ENCODE measurements around the gene CYP1B1. TPM values are rescaled to one million over a fixed set of nuclear protein-coding genes. Genes with fewer than 3 reads are reported as not detected.
A peak's percentile ranks its signal among the peaks of the same experiment; 100 is the strongest.

The CYP1B1 gene
- polyA plus RNA-seq, 1 donor (not counting 4 experiments of a cell fraction or from before 2014, with no cell fraction given), result 1.6 TPM

DNA sequence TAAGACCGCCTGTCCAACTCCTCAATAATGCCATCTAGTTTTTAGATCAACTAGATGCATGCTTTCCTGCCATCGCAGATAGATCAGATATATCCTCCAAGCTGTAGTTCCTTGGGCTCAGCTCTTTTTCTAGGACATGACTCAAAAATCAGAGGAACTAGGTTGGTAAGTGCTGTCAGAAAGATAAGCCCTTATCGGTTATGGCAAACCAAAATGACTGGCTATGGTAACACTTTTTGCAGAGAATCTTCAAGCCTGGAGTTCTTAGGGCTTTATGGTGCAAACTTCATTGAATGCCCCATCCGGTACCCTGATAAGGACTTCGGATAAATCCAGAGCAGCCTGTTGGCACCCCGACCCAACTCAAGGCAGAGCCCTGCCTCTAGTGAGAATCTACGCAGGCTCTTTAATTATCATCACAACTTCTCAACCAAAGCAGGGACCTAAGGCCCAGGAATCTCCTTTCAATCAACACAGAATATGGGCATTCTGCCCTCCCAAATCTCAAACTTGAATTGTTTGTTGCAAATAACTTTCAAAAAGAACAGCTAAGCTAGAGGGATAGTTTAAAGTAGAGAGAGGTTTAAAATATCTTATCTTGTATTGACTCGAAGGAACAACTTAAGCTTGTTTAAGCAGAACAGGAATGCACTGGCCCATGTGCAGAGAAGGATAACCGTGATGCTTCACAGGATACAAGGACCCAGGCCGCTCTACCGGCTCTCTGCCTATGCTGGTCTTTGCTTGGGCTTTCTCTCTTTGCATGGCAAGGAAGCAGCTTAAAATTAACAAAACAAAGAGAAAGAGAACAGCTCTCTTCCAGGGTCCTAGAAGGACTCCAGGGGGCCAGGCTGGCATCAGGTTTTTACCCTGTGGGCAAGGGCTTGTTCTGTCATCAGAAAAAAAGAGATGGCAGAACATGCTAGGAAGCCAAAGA, 3.4 kb upstream of the CYP1B1 start:
- Histone ChIP-seq H3K4me2 (ENCODE audit: control insufficient read depth, extremely low read depth, insufficient read depth, low read depth, low read length) (no peak overlapping the region), H3K9ac (ENCODE audit: control insufficient read depth, extremely low read depth, insufficient read depth, low read length) (no peak overlapping the region), H3K9me1 (ENCODE audit: control insufficient read depth, extremely low read depth, insufficient read depth, low read length) (no peaks in the 10 kb centered on the region), H3K9me3 (ENCODE audit: control insufficient read depth, low read depth, low read length) (peaks cover 3% of the 10 kb centered on the region), H4K20me1 (ENCODE audit: control insufficient read depth, extremely low read depth, insufficient read depth, low read length) (no peaks in the 10 kb centered on the region), H3K27me3 (ENCODE audit: control insufficient read depth, extremely low read depth, insufficient read depth, low read length) (peaks cover 22% of the 10 kb centered on the region), H3K4me3 (ENCODE audit: control insufficient read depth in 2 of 3, extremely low read depth in 1 of 3, insufficient read depth in 2 of 3, low read depth in 1 of 3, low read length in 3 of 3) (no peak overlapping the region), H3K4me1 (ENCODE audit: control insufficient read depth, extremely low read depth, insufficient read depth, low read length) (peaks cover 14% of the 10 kb centered on the region), H3K27ac (ENCODE audit: control insufficient read depth, insufficient read depth, low read length) (no peak overlapping the region), H3K79me2 (ENCODE audit: control insufficient read depth, insufficient read depth, low read length) (no peaks in the 10 kb centered on the region), H3K36me3 (ENCODE audit: control insufficient read depth in 2 of 2, extremely low read depth in 1 of 2, insufficient read depth in 2 of 2, low read length in 2 of 2) (no peaks in the 10 kb centered on the region), H2AFZ (ENCODE audit: control insufficient read depth, low read length) (no peak overlapping the region)
- DNase-seq (ENCODE audit: low read depth, low spot score), result no peak
- TF ChIP-seq, protein P1, sequence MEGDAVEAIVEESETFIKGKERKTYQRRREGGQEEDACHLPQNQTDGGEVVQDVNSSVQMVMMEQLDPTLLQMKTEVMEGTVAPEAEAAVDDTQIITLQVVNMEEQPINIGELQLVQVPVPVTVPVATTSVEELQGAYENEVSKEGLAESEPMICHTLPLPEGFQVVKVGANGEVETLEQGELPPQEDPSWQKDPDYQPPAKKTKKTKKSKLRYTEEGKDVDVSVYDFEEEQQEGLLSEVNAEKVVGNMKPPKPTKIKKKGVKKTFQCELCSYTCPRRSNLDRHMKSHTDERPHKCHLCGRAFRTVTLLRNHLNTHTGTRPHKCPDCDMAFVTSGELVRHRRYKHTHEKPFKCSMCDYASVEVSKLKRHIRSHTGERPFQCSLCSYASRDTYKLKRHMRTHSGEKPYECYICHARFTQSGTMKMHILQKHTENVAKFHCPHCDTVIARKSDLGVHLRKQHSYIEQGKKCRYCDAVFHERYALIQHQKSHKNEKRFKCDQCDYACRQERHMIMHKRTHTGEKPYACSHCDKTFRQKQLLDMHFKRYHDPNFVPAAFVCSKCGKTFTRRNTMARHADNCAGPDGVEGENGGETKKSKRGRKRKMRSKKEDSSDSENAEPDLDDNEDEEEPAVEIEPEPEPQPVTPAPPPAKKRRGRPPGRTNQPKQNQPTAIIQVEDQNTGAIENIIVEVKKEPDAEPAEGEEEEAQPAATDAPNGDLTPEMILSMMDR (optimal IDR thresholded peaks at IDR 0.05 in 1 of 3, IDR thresholded peaks at IDR 0.05 in 1 of 3, conservative IDR thresholded peaks at IDR 0.05 in 1 of 3; ENCODE audit: extremely low read depth in 1 of 3, insufficient read depth in 2 of 3, low read length in 3 of 3), result no peak
- TF ChIP-seq EZH2 (IDR thresholded peaks at IDR 0.05; ENCODE audit: low read length), result no peak
- no peak for FAIRE-seq
- dilution Hi-C loops (cut with MboI; ENCODE audit: extremely low pct_ligation_motif_present, low sequenced_read_pairs), result no loop called here

DNA sequence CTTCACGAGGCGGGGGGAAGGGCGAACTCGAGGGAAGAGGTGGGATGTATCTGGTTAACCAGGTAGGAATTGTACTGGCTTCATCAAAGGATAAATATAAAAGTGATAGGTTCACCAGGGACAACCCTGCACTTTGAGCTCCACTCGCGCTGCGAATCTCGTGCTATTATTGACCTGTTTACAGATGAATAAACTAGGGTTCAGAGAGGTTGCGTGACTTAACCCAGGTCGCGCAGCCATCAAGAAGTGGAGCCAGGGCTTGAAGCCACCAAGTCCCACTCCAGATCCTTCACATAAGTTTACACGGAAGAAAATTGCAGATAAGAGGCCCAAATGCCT, 1.4 kb upstream of the CYP1B1 start:
- no peaks in the 10 kb centered on the region for H3K79me2 ChIP-seq (ENCODE audit: control insufficient read depth, insufficient read depth, low read length)
- H3K4me3 ChIP-seq (ENCODE audit: control insufficient read depth in 2 of 3, extremely low read depth in 1 of 3, insufficient read depth in 2 of 3, low read depth in 1 of 3, low read length in 3 of 3), result peak overlapping the region; percentile 42 to 76 (median 72)
- no peaks in the 10 kb centered on the region for H3K9me1 ChIP-seq (ENCODE audit: control insufficient read depth, extremely low read depth, insufficient read depth, low read length)
- peak overlapping the region; percentile 74 for H3K9ac ChIP-seq (ENCODE audit: control insufficient read depth, extremely low read depth, insufficient read depth, low read length)
- H3K4me1 ChIP-seq (ENCODE audit: control insufficient read depth, extremely low read depth, insufficient read depth, low read length), result peaks cover 20% of the 10 kb centered on the region
- no peaks in the 10 kb centered on the region for H3K36me3 ChIP-seq (ENCODE audit: control insufficient read depth in 2 of 2, extremely low read depth in 1 of 2, insufficient read depth in 2 of 2, low read length in 2 of 2)
- H4K20me1 ChIP-seq (ENCODE audit: control insufficient read depth, extremely low read depth, insufficient read depth, low read length), result no peaks in the 10 kb centered on the region
- H3K4me2 ChIP-seq (ENCODE audit: control insufficient read depth, extremely low read depth, insufficient read depth, low read depth, low read length), result peak overlapping the region; percentile 89
- peak overlapping the region; percentile 14 for H3K27ac ChIP-seq (ENCODE audit: control insufficient read depth, insufficient read depth, low read length)
- H2AFZ ChIP-seq (ENCODE audit: control insufficient read depth, low read length), result peak overlapping the region; percentile 27
- DNase-seq (ENCODE audit: low read depth, low spot score) (no peak), FAIRE-seq (no peak)
- no peak for TF ChIP-seq EZH2 (IDR thresholded peaks at IDR 0.05; ENCODE audit: low read length)
- TF ChIP-seq, protein P1 (optimal IDR thresholded peaks at IDR 0.05 in 1 of 3, IDR thresholded peaks at IDR 0.05 in 1 of 3, conservative IDR thresholded peaks at IDR 0.05 in 1 of 3; ENCODE audit: extremely low read depth in 1 of 3, insufficient read depth in 2 of 3, low read length in 3 of 3), result no peak
- dilution Hi-C loops (cut with MboI; ENCODE audit: extremely low pct_ligation_motif_present, low sequenced_read_pairs), result no loop called here
- H3K9me3 ChIP-seq (ENCODE audit: control insufficient read depth, low read depth, low read length), result peaks cover 3% of the 10 kb centered on the region
- H3K27me3 ChIP-seq (ENCODE audit: control insufficient read depth, extremely low read depth, insufficient read depth, low read length), result peaks cover 33% of the 10 kb centered on the region
